HG03103 (cell line): ENCODE results near the gene WDFY3.

Experiments used
- ATAC-seq: cut with Tn5 transposase; IDR thresholded peaks from one replicate; pipeline ENCODE4 v1.9.1; 2021; ENCODE audit warnings: low read depth; ENCODE audit not compliant: unreplicated experiment

Gene WDFY3

GRCh38 chr4:84966382-84967242, at the start of gene WDFY3:
Gene WDFY3, minus strand, starts transcription at chr4:84966690. Its CDS starts 106,099 bp downstream, at chr4:84860591.
- ATAC-seq, result no peak

- no peak for ATAC-seq
These were observed 39.4 kb upstream of the WDFY3 start for GRCh38 chr4:85005865-85006377.

- ATAC-seq, result no peak
These were observed 33.9 kb upstream of the WDFY3 start for GRCh38 chr4:85000343-85000742.

GRCh38 chr4:84995386-84995785, 28.9 kb upstream of the WDFY3 start:
- ATAC-seq, result no peak

GRCh38 chr4:84994280-84994679, 27.8 kb upstream of the WDFY3 start:
- no peak for ATAC-seq

GRCh38 chr4:84985952-84986351, 19.5 kb upstream of the WDFY3 start:
- ATAC-seq, result no peak

GRCh38 chr4:84977396-84977795, 10.9 kb upstream of the WDFY3 start:
- no peak for ATAC-seq

GRCh38 chr4:84973856-84974255, 7.4 kb upstream of the WDFY3 start:
- no peak for ATAC-seq

- no peak for ATAC-seq
These were observed 4.9 kb upstream of the WDFY3 start for GRCh38 chr4:84971319-84971932.

- ATAC-seq, result no peak
These were observed 2.4 kb upstream of the WDFY3 start for GRCh38 chr4:84968925-84969324.

- no peak for ATAC-seq
These were observed 777 bp upstream of the WDFY3 start for GRCh38 chr4:84967243-84967690.

- ATAC-seq, result no peak
These were observed 723 bp downstream of the WDFY3 start for GRCh38 chr4:84965553-84966381.

- no peak for ATAC-seq
These were observed 1.4 kb downstream of the WDFY3 start for GRCh38 chr4:84964995-84965552.

- no peak for ATAC-seq
These were observed 4.4 kb downstream of the WDFY3 start for GRCh38 chr4:84962102-84962501.

GRCh38 chr4:84958434-84958833, 8.1 kb downstream of the WDFY3 start:
- ATAC-seq, result no peak

GRCh38 chr4:84957514-84958420, 8.7 kb downstream of the WDFY3 start:
- ATAC-seq, result no peak

GRCh38 chr4:84956014-84956413, 10.5 kb downstream of the WDFY3 start:
- no peak for ATAC-seq

GRCh38 chr4:84954982-84955567, 11.4 kb downstream of the WDFY3 start:
- ATAC-seq, result no peak

- ATAC-seq, result no peak
These were observed 13.7 kb downstream of the WDFY3 start for GRCh38 chr4:84952776-84953175.
